Activated CD8-positive, alpha-beta memory T cell treated with anti-CD3 and anti-CD28 coated beads for 1 hour (primary cell): ENCODE results near the gene IFT122.
A peak's percentile ranks its signal among the peaks of the same experiment; 100 is the strongest.

Experiments used
- DNase-seq, 2 donors: peaks; one replicate each; pipeline ENCODE4 v3.0.0-alpha.2; 2020; ENCODE audit warnings: low read depth in 1 of 2; ENCODE audit errors: extremely low read depth in 1 of 2

Gene IFT122

DNA sequence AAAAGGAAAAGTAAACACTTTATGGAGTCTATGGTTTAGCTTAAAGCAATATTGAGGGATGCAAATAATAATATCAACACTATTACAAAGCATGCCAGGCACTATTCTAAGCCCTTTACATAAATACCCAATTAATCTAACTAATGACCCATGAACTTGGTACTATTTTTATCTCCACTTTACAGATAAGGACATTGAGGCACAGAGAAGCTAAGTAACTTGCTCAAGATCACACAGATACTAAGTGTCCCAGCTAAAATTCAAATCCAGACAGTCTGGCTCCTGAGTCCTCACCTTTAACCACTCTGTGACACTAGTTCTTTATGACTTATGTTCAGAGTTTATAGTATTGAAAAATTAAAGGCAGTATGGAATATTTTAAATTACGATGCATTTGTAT is 5.9 kb upstream of the IFT122 start:
- no peak for DNase-seq

DNA sequence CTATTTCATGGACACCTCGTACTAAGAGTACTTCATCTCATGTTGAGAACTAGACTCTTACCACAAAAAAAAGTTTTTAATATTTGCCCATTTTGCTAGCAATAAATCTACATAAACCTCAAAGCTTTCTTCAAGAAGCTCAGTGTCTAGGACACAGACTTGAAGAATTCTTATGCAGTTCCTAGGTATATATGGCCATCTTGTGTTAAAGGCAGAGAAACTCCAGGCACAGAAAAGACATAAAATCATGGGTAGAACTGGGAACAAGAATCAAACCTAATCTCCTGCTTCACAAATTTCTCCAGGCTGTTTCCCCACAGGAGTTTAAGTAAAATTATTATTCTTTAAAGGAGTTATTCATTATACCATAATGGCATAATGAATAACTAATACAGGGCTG is 4.7 kb upstream of the IFT122 start:
- no peak for DNase-seq

DNA sequence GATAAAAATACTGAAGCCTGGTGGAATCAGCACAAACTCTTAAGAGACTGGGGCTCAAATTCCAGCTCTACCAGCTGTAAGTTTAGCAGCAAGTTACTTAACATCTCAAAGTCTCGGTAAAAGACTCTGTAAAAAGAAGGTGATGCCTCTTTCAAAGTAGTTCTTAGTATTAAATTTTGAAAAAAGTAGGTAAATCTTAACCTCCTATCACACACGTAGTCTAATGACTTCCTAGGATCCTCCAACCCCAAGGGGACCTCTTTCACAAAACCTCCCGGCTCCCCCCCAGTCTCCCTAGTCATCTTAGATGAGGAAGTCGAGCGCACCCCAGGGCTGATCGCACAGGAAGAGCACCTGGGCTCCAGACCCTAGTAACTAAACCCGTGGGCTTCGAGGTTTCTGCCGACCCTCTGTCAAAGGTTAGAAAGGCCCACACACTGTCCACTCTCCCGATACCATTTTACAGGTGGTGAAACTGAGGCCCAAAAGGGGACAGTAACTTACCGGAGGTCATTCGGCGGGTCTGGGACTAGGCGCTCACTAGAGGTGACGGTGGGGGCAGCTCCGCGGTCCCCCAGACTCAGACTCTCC is 703 bp upstream of the IFT122 start:
- DNase-seq = peak in 1 of 2 donors; percentile 4

DNA sequence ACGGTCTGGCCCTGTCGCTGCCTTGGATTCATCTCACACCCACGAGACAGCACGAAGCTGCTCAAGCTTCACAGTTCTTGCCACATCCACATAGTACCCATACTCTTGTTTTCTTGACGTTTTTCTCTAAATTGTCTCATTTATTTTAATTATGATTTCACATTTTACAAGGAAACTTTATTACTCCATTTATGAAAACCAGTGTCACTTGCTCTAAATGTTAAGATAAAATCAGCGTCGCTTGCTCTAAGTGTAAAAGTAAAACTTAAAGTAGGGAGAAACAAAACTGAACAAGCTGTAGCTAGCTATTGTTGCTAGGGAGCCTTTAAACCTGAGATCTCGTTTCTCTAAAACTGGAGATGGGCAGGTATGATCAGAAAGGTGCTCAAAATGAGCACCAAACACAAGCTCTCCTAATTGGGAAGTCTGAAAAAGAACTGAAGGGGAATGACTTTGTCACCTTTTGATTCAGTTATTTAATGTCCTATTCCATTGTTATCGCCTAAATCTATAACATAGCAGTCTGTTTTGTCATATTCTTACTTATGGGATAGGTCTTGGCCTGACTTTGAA is 680 bp downstream of the IFT122 start:
- peak in 1 of 2 donors; percentile 27 for DNase-seq

DNA sequence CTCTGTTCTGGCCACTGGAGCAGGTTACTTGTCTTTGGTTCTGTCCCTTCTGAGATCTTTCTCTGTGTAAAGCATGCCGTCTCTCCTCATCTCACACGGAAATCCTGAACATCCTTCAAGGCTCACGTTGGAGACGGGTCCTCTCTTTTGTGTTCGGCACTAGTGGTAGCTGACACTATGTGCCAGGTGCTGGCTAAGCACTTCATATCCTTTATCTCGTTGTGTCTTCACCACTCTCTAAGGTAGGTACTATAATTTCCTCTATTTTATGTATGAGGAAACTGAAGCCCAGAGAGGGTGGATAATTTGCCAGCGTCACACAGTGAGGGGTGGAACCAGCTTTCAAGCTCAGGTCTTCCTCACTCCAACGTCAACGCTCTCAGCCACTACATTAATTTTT is 1.2 kb downstream of the IFT122 start:
- DNase-seq = no peak

DNA sequence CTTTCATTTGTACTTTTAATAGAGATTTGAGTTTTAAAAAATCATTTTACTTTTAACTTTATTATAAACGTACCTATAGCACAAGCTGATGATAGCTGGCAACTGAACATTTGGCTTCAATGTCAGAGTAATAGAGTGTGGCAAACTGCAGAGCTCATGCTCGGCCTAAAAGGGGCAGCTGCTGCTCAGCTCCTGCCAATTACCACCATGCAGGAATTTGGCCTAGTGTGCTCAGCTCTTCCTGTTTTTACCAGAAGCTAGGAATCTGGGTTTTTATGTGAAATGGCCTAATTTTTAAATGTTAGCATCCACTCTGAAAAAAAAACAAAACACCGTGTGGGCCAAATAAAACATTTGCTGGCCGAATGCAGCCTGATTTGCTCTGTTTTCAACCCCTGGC is 1.8 kb downstream of the IFT122 start:
- DNase-seq = no peak

DNA sequence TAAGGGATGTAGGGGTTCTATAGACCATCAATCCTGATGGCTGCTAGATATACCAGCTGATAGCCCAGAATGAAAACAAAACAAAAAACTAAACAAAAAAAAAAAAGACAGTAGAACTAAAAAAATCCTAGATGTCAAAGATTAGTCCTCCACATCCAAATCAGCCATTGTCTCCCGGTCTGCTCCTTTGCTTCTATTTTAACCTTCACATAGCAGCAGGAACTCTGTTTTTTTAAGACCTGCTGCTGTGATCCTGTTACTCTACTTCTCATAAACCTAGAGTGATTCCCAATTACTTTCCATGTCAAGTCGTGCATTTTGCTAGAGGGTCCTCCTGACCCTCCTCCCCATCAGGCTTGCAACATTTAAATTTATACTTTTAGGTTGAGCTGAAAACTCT is 2.5 kb downstream of the IFT122 start:
- no peak for DNase-seq

DNA sequence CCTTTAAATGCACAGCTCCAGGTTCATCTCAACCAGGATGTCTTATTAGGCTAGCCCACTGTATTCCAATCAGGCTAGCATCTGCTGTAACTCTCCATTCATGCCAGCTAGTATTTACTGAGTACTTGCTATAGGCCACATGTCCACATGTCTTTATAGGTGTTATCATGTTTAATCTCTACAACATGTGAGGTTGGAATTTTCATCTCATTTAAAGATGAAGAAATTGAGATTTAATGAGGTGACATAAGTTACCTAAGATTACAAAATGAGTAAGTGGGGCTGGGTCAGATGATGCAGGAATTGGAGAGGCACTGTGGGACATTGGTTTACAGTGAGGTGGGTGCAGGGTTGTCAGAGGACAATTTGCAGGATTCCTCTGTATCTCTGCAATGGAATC is 2.9 kb downstream of the IFT122 start:
- DNase-seq = no peak

DNA sequence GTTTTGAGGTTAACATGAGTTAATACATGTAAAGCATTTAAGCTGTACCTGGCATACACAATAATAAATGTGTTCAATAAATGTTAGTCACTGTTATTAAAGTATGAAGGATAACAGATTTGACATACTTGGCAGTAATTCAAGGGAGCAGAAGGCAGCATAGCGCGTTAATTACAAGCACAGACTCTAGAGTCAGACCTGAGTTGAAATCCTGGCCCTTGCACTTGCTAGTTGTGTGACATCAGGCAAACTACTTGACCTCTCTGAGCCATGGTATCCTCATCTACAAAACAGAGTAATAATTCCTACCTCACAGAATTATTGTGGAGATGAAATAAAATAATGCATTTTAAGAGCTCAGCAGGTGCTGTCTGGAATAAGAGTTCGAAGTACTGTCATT is 5.4 kb downstream of the IFT122 start:
- no peak for DNase-seq

DNA sequence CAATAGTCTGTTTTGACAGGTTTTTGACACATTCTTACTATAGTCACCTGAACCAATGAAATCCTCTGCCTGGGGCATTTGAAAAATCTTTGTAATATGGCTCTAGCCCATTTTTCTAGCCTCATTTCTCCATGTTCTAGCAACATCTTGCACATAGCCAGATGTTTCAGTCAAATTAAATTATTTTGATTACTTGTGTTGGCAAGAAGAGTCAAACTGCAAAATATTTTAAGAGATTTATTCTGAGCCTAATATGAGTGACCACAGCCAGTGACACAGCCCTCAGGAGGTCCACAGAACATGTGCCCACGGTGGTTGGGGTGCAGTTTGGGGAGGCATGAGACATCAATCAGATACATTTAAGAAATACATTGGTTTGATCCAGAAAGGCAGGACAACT is 6.9 kb downstream of the IFT122 start:
- DNase-seq = no peak

DNA sequence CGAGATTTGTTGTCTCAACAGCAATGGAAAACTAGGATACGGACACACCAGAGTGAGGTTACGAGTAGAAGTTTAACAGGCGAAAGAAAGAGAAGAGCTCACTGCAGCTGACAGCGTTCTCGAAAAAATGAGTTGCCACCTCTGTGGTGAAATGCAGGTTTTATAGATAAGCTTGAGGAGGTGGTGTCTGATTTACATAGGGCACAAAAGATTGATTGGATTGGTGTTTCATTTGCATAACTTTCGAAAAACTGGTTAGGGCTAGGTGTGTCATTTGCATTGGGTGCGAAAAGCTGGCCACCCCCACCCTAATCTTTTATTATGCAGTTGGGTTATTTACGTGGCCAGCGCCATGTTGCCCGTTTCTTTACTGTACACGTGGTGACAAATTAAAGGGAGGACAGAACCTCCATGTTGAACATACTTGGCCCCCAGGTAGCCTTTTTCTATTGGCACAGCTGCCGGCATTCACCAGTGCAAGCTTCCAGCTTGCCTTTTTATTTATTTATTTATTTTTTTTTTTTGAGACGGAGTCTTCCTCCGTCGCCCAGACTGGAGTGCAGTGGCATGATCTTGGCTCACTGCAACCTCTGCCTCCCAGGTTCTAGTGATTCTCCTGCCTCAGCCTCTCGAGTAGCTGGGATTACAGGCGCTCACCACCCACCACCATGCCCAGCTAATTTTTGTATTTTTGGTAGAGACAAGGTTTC is 8.3 kb downstream of the IFT122 start:
- no peak for DNase-seq

DNA sequence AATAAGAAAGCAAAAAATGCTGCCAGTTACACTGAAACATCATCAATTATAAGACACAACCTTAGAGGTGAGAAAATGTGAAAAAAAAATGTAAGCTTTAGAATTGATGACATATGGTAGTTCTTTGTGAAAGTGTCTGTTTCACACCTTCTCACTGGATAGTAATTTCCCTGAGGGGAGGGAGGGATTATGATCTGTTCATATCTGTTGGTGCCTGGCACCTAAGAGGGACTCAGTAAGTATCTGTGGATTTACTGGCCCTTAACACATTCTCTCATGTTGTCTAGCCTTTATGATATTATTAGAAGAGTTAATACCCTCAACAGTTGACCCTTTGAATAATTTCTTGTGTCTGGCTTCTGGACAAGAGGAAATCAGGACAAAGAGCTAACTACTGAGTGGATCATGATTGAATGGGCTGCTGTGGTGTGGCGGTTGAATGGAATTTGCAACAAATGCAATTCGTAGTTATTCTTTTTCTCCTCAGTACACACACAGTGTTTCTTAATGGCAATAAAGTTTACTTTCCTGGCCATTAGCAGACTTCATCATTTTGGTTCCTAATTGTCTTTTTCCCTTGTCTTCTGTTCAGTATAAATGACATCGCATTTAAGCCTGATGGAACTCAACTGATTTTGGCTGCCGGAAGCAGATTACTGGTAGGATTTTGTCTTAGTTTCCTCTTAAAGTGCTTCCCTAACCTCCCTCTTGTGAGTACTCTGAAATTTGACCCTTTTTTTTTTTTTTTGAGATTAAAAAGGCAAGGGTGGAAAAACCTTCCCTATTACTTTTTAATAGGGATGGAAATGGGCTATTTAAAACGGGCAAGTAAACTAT is 9.5 kb downstream of the IFT122 start:
- no peak for DNase-seq

DNA sequence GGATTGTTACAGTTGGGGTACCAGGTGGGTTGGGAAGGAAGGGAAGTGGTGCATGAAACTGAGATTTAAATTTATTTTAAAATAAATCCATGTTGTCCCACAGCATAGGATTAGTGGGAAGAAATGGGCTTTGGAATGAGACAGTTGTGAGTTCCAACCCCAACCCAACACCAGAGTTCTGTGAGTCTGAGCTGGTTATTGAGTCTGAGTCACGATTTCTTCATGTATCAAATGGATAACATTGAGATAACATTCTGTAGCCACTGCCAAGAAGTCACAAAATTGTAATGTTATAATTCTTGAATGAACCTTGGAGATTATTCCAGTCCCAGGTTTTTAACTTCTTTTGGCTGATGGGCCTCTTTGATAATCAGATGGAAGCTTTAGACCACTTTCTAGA is 13.7 kb downstream of the IFT122 start:
- DNase-seq = no peak

DNA sequence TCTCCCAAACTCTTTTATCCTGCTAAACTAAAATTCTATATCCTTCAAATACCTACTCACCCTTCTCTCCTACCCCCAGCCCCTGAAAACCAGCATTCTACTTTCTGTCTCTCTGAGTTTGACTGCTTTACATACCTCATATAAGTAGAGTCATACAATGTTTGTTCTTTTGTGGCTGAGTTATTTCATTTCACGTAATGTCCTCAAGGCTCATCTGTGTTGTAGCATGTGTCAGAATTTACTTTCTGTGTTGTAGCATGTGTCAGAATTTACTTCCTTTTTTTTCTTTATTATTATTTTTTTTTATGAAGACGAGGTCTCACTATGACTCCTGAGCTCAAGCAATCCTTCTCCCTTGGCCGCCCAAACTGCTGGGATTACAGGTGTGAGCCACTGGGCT is 20.1 kb downstream of the IFT122 start:
- DNase-seq = no peak

DNA sequence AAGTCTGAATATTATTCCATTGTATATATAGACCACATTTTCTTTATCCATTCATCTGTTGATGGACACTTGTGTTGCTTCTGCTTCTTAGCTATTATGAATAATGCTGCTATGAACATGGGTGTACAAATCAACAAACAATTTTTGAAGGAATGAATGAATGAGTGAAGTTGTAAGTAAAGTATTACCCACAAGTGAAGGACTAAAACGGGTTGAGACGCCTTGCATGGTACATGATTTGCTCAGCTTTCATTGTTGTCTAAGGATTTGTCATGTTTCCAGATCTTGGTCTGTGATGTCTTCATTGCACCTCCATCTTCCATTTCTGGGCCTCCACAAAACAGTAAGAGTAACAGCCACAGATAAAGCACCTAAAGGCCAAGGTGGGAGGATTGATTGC is 20.5 kb downstream of the IFT122 start:
- no peak for DNase-seq

DNA sequence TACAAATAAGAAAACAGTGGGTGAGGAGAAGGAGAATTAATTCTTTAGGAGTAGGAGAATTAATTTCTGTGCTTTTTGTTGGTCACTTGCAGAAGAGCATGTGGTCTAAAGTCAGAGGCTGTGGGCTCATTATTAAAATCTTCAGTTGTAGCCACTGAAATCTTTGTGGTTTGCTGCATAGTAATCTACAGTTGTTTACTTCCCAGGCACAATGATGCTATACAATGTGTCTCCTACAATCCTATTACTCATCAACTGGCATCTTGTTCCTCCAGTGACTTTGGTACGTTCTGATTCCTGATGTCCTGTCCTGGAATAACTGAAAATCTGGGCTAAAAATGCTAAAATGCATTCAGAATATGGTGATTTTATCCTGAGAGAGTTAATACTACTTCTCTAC is 21.0 kb downstream of the IFT122 start:
- no peak for DNase-seq

DNA sequence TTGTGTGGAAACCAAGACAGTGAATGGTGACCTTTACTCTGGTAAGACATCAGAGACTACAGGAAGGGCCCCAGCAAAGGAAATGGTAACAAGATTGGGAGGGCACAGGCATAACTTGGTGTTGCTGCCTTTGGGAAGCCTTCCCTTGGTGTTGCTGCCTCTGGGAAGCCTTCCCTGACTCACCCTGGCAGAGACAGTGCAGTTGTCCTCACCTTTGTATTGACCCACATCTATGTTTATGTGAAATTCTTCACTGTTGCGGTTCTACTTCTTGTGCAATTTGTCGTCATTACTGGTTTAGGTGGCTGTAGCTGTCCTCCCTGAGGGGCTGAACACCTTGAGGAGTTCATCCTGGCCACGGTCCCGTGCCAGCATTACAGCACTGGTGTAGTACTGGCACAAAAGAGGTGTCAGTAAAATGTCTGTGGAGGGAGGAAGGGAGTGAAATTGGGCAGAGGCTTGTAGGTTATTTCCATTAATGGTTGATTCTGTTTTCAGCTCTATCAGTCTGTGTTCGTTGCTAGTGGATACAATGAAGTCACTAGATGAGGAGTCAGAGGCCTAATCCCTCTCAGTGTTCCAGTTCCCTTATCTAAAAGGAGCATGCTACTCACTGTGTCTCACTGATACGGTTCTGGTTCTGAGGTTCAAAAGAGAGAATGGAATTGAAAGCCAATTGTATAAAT is 21.6 kb downstream of the IFT122 start:
- no peak for DNase-seq

DNA sequence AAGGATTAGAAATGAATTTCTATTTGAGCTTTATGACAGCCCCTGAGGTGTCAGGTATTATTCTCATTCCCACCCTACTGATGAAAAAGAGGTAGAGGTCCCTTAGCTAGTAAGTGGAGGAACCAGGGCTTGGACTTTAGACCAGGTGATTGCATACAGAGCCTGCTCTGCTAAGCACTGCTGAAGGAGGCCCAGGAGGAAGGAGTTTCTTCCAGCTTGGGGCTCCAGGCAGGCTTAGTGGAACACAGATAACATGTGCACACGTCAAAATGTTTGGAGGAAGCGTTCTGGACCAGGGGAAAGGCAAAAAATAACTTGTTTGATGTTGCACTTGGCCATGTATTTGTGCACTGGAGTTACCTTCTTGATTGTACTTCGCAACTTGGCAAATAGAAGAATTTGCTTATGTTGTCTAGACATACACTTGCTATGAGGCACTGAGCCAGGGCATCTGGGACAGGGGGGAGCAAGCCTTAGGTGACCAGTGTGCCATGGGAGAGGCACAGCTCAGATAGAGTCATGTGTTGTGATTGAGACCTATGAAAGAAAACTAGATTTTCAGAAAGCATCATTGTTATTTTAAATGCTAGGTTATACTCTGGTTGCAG is 22.4 kb downstream of the IFT122 start:
- DNase-seq = no peak

DNA sequence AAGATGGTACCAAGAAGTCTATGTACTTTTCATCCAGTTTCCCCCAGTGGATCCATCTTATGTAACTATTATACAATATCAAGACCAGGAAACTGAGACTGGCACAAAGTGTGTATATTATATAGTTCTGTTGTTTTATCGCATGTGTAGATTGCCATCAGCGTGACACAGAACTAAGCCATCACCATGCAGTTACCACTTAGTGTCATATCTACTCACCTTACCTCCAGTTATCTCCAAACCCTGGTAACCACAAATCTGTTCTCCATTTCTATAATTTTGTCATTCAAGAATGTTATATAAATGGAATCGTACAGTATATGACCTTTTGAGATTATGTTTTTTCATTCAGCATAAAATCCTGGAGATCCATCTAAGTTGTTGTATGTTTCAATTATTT is 23.1 kb downstream of the IFT122 start:
- DNase-seq = no peak

DNA sequence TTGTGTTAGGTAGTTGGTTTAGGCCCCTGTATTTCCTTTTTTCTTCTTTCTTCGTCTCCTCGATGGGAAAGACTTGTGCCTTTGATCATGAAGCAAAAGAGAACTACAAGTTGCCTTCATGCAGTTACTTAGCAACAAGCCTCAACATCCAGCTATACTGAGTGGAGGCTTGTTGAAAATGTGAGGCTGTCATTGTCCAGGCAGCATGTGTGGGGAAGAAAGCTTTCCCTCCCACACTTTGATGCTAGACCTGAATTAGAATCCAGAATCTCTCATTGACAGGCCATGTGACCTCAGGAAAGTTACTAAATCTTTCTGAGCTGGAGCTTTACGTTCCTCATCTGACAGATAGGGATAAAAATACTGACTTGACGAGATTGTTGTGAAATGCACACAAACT is 23.7 kb downstream of the IFT122 start:
- no peak for DNase-seq

DNA sequence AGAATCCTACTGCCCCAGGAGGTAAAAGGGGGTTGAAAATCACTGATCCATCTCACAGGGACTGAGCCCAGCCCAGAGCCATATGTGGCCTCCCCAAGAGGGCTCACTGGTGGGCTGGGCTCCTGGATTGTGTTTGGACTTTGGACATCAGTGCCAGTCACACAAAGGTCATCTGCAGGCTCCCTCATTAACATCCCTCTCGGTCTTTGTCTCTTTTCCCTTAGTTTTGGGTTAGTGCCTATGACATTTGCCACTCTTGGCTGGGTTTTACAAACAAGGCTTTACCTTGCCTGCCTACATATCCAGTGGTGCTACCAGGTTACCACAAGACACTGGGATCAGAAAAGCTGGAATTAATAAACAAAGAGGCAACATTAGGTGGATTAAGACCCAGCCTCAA is 27.9 kb downstream of the IFT122 start:
- no peak for DNase-seq
